ENCODE results near the gene GPR160.
"Not testable (repeated sequence)": the region's sequence is repeated elsewhere in the genome, so short reads cannot be mapped to it uniquely, and the experiment has no call there.

Gene GPR160, protein sequence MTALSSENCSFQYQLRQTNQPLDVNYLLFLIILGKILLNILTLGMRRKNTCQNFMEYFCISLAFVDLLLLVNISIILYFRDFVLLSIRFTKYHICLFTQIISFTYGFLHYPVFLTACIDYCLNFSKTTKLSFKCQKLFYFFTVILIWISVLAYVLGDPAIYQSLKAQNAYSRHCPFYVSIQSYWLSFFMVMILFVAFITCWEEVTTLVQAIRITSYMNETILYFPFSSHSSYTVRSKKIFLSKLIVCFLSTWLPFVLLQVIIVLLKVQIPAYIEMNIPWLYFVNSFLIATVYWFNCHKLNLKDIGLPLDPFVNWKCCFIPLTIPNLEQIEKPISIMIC

DNA sequence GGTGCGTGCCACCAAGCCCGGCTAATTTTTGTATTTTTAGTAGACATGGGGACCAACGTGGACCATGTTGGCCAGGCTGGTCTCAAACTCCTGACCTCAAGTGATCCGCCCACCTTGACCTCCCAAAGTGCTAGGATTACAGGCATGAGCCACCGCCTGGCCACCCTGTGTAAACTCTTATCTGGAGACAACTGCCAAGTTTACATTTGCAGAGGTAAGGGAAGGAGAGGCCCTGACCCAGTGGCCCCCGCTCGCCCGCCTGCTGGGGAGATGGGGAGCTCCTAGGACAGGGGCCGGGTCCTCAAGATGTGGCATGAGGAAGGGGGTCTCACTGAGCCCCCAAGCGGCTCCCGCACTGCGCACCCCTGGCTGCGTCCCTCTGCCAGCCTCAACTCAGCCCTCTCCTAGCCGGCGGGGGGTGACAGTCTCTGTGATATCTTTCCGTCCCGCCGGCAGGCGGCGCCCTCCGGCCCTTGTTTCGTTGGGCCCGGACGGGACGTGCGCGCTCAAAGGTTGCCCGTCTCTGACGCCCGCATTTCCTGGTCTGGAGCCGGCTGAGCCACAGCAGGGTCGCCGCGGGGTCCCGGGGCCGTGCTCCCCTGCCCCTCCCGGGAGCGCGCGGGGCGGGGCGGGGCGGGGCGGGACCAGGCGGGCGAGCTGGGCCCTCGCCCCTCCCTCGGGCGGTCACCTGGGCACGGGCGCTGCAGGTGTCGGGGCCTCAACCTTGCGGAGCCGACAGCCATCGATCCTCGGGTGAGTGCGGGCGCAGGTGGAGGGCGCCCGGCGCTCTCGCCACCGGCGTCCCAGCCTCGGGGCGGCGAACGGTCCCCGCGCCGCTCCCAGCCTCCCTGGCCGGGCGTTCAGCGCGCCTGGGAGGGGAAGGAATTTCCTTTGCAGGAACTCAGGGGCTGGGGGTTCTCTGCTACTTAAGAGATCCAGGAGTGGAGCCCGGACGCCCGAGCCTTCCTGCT lies at the start of gene GPR160:
GPR160 (plus strand) TSS at position 533 of the 971 bp plus-strand sequence. CDS start 45,978 bp downstream, outside the sequence.
- DNase-seq: peak; percentile 93

DNA sequence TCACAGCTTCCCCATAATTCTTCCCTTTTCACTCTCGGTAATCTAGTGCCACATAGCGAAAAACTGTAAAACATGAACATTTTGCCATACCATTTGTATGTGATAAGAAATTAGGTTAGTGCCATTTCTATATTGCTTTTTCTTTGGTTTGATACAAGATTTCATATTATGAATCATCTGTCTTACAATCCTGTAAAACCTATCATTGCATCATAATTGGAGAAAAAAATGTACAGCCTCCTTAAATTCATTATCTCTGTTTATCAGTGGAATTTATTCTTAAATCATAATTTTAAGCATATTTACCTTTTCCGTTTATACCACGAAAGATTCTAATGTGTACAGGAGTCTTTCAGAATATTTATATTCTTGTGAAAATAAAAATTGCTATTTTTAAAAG lies 47.4 kb upstream of the GPR160 start:
- no peak for DNase-seq

DNA sequence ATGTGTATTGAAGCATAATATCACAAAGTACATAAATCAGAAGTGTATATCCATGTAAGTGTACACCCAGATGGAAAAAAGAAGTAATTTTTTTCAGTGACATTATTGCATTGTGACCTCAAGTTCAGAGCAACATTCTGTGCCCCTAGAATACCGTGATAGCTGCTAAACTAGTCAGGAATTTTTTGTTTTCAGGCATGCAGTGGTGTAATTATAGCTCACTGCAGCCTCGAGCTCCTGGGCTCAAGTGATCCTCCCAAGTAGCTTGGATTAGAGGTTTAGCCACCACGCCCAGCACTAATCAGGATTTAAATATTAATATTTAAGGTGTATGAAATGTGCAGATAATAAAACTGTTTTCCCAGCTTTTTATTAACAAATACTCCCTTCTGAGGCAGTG lies 45.6 kb upstream of the GPR160 start:
- DNase-seq: no peak

DNA sequence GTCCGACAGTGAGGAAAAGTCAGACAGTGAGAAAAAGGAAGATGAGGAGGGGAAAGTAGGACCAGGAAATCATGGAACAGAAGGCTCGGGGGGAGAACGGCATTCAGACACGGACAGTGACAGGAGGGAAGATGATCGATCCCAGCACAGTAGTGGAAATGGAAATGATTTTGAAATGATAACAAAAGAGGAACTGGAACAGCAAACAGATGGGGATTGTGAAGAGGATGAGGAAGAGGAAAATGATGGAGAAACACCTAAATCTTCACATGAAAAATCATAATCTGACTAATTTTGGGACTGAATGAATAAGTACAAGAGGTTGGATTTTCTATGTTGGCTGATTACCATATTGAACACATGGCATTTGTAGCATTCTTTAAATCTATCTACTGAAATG lies 45.0 kb upstream of the GPR160 start:
- DNase-seq: no peak

DNA sequence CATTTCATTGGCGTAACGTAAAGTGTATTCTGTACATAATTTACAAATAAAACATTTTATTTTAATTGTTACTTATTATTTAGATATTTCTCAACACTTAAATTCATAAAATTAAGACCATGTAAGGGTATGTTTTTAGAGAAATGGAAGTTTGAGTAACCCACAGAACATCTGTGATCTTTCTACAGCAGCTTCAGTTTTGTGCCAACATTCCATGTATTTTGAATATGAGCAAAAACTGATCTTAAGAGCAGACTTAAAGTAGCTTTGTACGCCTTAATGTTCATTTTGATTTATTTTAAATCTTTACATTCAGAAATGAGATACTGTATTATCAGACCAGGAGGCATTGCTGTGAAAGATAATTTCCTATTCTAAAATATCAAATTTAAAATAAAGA lies 44.0 kb upstream of the GPR160 start:
- DNase-seq: no peak

DNA sequence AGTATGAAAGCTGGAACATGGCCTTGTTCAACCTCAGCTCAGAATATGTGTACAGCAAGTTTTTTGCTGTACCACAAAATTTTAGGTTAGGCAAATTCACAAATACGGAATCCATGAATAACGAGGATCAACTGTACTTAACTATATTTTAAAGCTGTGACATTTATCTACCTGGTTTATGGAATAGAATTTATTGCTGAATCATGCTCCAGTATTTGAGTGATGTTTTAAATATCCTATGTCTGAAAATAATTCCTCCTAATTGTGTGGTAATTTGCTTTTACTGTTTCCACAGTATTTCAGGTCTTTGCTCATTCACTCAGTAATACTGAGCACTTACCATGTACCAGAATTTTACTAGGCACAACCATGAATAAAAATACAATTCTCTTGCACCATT lies 41.7 kb upstream of the GPR160 start:
- no peak for DNase-seq

DNA sequence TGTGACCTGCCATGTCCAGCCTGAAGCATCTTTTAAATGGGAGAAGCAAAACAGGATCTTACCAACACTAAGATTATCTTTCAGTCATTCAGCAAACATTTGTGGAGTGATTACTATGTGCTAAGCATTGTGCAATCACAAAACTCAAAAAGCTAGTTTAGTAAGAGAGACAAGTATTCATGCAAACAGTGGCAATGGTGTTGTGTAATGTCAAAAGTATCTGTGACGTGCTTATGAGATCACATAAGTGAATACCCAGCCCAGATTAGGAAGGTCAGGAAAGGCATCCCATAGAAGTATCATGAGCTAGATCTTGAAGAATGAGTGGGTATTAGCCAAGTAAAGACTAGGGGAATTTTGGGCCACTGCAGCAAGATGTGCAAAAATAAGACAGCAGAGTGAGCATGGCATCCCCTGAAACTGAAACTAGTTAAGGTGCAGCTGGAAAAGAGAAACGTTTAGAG lies 39.1 kb upstream of the GPR160 start:
- DNase-seq: no peak

DNA sequence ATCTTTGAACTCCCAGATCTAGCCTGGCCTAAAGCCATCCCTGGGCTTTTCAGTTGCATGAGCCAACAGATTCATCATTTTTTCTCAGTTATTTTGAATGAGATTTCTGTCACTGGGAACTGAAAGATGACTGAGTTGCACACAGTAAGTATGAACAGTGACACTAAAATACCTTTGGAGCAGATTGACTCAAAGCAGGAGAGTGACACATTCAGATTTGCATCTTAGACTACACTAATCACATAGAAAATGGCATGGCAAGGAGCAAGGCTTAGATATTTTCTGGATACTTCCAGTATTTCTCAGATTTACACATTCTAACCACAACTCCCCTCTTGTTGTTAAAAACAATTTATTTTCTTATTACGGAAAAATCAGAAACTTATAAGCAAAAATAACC lies 38.4 kb upstream of the GPR160 start:
- no peak for DNase-seq

DNA sequence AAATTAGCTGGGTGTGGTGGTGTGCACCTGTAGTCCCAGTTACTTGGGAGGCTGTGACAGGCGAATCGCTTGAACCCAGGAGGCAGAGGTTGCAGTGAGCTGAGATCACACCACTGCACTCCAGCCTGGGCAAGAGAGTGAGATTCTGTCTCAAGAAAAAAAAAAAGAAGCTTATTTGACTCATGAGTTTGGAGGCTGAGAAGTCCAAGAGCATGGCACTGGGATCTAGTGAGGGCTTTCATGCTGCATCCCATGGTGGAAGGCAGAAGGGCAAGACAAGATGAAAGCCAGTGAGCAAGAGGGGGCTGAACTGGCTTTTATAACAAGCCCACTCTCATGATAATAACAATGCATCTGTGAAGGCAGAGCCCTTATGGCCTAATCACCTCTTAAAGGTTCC lies 37.7 kb upstream of the GPR160 start:
- no peak for DNase-seq

DNA sequence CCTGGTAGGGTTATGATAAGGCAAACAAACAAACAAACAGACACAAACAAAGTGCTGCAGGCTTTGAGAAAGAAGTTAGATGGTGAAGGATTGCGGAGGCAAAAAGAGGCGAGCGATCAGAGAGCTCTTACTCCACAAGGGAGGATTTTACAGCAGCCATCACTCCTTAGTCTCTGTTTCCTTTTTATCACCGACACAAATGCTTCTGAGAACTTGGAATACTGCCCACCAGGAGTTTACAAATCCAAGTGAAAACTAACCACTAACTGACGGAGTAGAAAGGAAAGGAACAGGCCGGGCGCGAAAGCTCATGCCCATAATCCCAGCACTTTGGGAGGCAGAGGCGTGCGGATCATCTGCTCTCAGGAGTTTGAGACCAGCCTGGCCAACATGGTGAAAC lies 35.6 kb upstream of the GPR160 start:
- no peak for DNase-seq

DNA sequence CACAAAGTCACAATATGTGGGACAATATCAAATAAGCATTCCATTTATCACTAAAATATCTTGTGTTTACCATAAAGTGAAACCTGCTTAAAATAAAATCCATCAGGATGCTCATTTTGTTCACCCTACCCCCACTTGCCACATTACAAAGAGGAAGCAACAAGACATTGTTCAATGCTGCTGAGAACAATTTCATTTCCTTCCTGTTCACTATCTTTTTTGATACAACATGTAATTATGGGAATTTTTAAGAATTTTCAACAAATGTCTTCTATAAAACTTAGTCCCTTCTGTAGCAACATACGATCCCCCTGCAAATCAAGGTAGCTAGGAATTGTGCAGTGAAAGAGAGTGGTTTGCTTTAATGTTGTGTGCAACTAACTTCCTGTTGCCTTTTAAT lies 34.9 kb upstream of the GPR160 start:
- no peak for DNase-seq

DNA sequence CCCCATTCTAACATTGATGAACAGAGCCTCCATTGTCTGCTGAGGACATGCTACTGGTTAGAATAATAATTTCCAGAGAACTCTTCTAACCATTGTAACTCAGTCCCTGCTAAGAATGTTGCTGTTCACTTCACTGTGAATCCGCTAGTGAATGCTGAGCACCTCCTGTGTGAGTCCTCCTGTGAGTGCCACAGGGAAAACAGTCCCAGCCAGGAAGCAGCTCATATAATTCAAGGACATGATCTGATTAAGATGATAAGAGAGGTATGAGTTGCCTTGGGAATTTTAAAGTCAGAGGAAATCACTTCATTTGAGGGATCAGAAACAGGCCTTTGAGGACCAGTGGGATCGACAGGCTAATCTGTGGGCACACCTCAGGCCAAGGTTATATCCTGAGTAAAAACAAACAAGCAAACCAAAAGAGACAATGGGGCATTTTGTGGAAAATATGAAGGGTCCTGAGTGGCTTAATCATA lies 33.9 kb upstream of the GPR160 start:
- no peak for DNase-seq

DNA sequence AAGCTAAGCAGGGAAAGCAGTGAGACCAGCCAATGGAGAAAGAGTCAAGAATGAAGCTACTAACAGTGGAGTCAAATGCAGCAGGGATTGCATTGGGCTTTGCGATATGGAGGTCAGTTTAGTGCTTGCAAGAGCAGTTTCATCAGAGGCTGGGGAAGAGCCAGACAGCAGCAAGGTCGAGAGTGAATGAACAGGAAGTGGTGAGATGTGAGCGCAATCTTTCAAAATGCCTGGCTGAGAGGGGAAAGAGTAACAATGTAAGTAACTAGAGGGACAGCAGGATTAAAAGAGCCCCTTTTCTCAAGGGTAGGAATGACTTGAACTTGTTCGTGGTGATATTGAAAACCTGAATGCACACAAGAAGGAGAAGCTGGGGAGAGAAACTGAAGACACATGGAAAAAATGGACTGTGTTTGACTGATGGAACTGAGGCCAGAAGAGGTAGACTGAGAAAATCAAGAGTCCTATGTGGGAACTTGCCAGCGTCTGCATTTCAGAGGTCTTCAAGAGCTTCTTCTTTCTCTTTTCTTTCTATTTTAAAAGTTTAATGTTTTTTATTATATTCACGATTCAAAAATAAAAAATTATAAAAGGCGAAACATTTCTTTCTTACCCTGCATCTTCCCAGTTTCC lies 30.6 kb upstream of the GPR160 start:
- DNase-seq: peak; percentile 65

DNA sequence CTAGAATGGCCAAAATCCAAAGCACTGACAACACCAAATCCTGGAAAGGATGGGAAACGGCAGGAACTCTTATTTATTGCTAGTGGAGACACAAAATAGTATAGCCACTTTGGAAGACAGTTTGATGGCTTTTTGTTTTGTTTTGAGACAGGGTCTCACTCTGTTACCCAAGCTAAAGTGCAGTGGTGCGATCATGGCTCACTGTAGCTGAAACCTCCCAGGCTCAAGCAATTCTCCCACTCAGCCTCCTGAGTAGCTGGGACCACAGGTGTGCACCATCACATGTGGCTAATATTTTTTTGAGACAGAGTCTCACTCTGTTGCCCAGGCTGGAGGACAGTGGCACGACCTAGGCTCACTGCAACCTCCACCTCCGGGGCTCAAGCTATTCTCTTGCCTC lies 27.3 kb upstream of the GPR160 start:
- DNase-seq: no peak

DNA sequence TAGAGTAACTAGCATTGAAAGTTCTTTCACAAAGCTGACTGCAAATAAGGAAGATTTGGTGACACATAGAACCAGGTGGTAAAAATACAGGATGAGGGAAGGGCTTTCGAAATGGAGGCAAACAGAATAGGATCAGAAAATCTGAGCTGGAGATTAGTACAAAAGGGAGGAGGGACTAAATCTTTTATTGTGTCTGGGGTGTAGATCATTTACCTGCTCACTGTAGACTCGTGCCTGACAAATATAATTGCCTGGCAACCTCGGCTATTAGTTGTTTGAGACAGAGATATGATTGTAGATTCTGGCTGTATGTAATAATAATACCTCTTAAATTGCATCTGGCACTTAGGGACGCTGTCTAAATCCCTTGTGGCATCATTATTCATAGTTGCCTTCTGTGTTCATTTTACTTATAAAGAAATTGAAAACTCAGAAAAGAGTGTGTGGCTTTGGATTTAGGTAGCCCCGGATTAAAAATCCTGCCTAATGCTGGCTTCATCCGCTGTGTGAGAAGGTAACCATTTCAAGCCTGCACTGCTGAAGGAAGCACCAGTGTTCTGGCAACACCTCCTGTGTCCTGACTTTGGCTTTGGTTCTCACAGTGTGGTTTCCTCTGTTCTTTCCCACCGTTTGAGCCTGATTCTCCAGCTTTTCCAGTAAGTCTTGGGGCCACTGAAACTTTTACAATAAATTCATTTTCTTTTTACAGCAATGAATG lies 25.0 kb upstream of the GPR160 start:
- DNase-seq: no peak

DNA sequence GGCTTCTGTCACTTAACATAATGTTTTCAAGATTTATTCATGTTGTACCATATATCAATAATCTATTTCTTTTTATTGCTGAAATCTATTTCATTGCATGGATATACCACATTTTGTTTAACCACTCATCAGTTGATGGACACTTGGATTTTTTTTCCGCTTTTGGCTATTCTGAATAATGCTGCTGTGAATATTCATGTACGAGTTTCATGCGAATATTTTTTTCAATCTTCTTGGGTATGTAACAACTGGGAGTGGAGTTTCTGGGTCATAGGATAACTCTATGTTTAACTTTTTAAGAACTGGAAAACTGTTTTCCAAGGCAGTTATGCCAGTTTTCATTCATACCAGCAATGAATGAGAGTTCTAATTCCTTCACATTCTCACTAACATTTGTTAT lies 21.7 kb upstream of the GPR160 start:
- no peak for DNase-seq

DNA sequence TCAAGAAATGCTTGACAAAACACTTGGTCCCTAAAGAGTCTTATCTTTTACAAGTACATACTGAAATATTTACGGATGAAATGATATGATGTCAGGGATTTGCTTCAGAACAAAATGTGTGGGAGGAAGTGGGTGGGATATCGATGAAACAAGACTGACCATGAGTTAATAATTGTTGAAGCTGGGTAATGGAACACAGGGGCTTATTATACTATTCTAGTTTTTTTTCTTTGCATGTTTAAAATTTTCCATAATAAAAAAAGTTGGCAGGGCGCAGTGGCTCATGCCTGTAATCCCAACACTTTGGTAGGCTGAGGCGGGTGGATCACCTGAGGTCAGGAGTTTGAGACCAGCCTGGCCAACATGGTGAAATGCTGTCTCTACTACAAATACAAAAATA lies 18.5 kb upstream of the GPR160 start:
- not testable (repeated sequence) for DNase-seq

DNA sequence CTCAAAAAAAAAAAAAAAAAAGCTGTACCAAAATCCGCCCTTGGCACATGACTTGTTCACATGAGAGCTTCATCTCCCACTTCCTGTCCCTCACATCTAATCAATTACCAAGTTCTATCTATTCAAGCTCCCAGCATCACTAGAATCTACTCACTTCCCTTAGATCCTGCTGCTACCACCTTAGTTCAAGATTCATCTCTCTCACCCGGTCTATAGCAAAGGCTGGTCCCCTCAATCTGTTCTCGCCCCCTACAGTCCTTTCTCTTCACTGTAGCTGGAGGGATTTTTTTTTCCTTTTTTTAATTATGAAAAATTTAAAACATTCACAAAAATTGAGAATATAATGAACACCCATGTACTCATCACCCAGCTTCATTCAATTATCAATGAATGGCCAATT lies 16.7 kb upstream of the GPR160 start:
- no peak for DNase-seq

DNA sequence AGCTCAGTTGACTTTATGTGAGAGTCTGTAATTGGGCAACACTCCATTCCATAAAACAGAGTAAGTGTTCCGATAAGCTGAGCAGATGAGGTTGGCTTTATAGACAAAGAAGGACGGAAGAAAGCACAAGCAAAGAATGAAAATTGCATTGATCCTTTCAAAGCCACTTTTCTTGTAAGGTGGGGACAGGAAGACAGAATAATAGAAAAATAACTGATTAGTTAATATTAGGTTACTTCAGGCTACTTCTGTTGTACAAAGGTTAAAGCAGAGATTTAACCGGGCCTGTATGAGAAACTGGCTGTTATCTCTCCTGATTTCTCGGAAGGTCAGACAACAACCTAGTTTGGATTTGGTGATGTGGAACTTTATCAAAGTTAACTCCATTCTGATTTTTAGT lies 15.5 kb upstream of the GPR160 start:
- no peak for DNase-seq

DNA sequence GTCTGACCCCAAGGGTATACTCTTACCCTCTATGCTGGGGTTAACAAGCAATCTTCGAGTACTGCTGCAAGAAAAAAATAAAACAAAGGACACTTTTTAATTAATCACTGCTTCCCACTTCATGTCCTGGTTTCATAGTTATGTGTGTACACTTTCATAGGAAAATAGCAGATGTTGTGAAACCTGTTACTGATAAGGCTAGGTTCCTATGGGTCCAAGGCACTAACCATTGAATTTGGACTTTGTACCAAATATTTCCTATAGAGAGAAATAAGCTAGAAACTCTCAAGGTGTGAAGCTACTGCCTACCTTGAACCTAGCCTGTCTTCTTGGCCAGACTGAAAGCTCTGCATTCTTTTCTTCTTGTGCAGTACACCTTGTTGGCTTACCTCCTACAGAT lies 14.6 kb upstream of the GPR160 start:
- no peak for DNase-seq

DNA sequence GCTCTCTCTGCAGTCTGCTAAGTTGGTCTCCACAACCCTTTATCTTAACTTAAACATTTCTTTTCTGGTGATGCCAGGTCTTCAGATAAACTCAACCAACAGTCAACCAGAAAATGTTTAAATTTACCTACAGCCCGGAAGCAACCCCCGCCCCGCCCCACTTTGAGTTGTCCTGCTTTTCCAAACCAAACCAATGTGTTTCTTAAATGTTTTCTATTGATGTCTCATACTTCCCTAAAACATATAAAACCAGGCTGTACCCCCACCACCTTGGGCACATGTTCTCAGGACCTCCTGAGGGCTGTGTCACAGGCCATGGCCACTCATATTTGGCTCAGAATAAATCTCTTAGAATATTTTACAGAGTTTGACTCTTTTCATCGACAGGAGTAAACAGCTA lies 13.2 kb upstream of the GPR160 start:
- DNase-seq: no peak

DNA sequence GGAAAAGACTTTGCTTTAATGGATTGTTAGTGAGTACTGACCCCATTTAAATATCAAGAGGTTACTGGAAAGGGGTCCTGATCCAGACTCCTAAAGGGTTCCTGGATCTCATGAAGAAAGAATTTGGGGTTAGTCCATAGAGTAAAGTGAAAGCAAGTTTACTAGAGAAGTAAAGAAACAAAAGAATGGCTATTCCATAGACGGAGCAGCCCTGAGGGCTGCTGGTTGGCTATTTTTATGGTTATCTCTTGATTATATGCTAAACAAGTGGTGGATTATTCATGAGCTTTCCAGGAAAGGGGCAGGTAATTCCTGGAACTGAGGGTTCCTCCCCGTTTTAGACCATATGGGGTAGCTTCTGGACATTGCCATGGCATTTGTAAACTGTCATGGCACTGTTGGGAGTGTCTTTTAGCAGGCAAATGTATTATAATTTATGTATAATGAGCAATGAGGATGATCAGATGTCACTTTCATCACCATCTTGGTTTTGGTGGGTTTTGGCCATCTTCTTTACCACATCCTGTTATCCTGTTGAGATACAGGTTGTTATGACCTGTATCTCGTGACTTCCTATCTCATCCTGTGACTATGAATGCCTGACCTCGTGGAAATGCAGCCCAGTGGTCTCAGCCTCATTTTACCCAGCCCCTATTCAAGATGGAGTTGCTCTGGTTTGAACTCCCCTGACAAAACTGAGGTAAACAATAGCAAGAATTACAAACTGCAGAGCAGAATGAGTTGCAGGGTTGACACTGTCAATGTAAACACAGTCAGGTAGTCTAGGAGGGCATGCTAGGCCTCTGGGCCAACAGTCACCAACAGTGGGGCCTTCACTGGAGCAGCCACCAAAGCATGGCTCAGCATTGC lies 10.3 kb upstream of the GPR160 start:
- no peak for DNase-seq
